CD4-positive, alpha-beta memory T cell (primary cell): ENCODE measurements around the gene CDKL5. TPM values are rescaled to one million over a fixed set of nuclear protein-coding genes. Genes with fewer than 3 reads are reported as not detected.

ENCODE experiments used
- CTCF ChIA-PET: fragments of 350-600 bp; sonication (Branson Sonifier 250); formaldehyde crosslinking; loops from one replicate; lab custom pipeline; 2021; ENCODE audit warnings: inconsistent platforms; ENCODE audit not compliant: partially characterized antibody; lab: Charles Lee
- POLR2A ChIA-PET: fragments of 350-600 bp; sonication (Branson Sonifier 250); formaldehyde crosslinking; loops from one replicate; lab custom pipeline; 2021; ENCODE audit not compliant: partially characterized antibody; lab: Charles Lee
- DNase-seq, 5 donors: peaks; one replicate each; pipeline versions ENCODE4 v3.0.0 to v3.0.0-alpha.2; 2020 to 2022; ENCODE audit warnings: mixed read lengths in 1 of 5
- H3K27ac ChIP-seq: one replicate; pipeline ENCODE4 v1.7.0; 2013; ENCODE audit warnings: low read depth, low read length
- H3K27me3 ChIP-seq: 2 replicates; pipeline ENCODE4 v1.7.0; 2013; ENCODE audit warnings: mild to moderate bottlenecking, low read length, moderate library complexity; ENCODE audit not compliant: insufficient read depth
- H3K36me3 ChIP-seq: 2 replicates; pipeline ENCODE4 v1.7.0; 2013; ENCODE audit warnings: mild to moderate bottlenecking, low read length, moderate library complexity; ENCODE audit not compliant: insufficient read depth
- H3K4me1 ChIP-seq: 2 replicates; pipeline ENCODE4 v1.7.0; 2013; ENCODE audit warnings: mild to moderate bottlenecking, low read length, moderate library complexity; ENCODE audit not compliant: insufficient read depth
- H3K4me3 ChIP-seq, 2 donors: one replicate each; pipeline ENCODE4 v1.7.0; 2013; ENCODE audit warnings: low read length in 2 of 2, mild to moderate bottlenecking in 1 of 2
- H3K9me3 ChIP-seq, 2 donors: one replicate each; pipeline ENCODE4 v1.7.0; 2013; ENCODE audit warnings: low read length in 2 of 2, control low read depth in 1 of 2; ENCODE audit not compliant: control insufficient read depth in 1 of 2
- H3K27ac Mint-ChIP-seq, 7 donors: one replicate each; pipeline ENCODE4 v1.8.0; 2020 to 2021; ENCODE audit warnings: mixed read lengths in 7 of 7, mild to moderate bottlenecking in 6 of 7, inconsistent platforms in 3 of 7, moderate library complexity in 3 of 7
- H3K27me3 Mint-ChIP-seq, 2 donors: one replicate each; pipeline ENCODE4 v1.8.0; 2020 to 2021; ENCODE audit warnings: mixed read lengths in 2 of 2
- H3K36me3 Mint-ChIP-seq, 2 donors: one replicate each; pipeline ENCODE4 v1.8.0; 2020 to 2021; ENCODE audit warnings: mixed read lengths in 2 of 2, inconsistent platforms in 1 of 2, mild to moderate bottlenecking in 1 of 2
- H3K4me1 Mint-ChIP-seq, 4 donors: one replicate each; pipeline ENCODE4 v1.8.0; 2020 to 2021; ENCODE audit warnings: mixed read lengths in 4 of 4, mild to moderate bottlenecking in 1 of 4
- H3K4me3 Mint-ChIP-seq, 8 donors: one replicate each; pipeline ENCODE4 v1.8.0; 2020 to 2021; ENCODE audit warnings: mixed read lengths in 8 of 8, mild to moderate bottlenecking in 7 of 8, moderate library complexity in 6 of 8, inconsistent platforms in 3 of 8
- H3K9me3 Mint-ChIP-seq, 8 donors: one replicate each; pipeline ENCODE4 v1.8.0; 2020 to 2021; ENCODE audit warnings: mixed read lengths in 8 of 8, mild to moderate bottlenecking in 5 of 8, inconsistent platforms in 3 of 8, moderate library complexity in 1 of 8
- intact Hi-C: fragments of 100-400 bp; cut with micrococcal nuclease; formaldehyde crosslinking; loops from one replicate; pipeline ENCODE4 v1.15.1; 2023
- polyA plus RNA-seq, 2 donors: library from polyadenylated mRNA; unstranded; fragments of 300-500 nt; fragmentation: Illumina TruSeq; gene quantifications; one replicate each; pipeline ENCODE4 v1.2.3, GENCODE V29; 2021
- total RNA-seq, 2 experiments: library from RNA; stranded (reverse); gene quantifications; one replicate each; pipeline ENCODE4 v1.2.3, GENCODE V29; 2021

Gene CDKL5
- total and polyA plus RNA-seq, 4 experiments from 2014 or later, result 1.0 to 5.7 (median 3.2) TPM

GRCh38 chrX:18616688-18617406 lies 191.4 kb downstream of the CDKL5 start:
- Histone ChIP-seq H3K27ac (no peak overlapping the region), H3K27me3 (no peaks in the 10 kb centered on the region), H3K36me3 (no peaks in the 10 kb centered on the region), H3K9me3 (no peaks in the 10 kb centered on the region), H3K4me3 (no peak overlapping the region), H3K4me1 (no peaks in the 10 kb centered on the region)
- Mint-ChIP-seq H3K9me3 (no peaks in the 10 kb centered on the region), H3K4me1 (no peaks in the 10 kb centered on the region), H3K27ac (no peak overlapping the region), H3K36me3 (peaks cover 8 to 11% of the 10 kb centered on the region in 2 donors), H3K4me3 (no peak overlapping the region), H3K27me3 (no peaks in the 10 kb centered on the region)
- DNase-seq, result no peak
- POLR2A ChIA-PET, result no interaction called here
- CTCF ChIA-PET, result interaction anchor here (0.9 kb wide), 1 partner anchor 270 kb away, joined by 3 read pairs; no protein-coding TSS in a partner anchor
- intact Hi-C loops, result no loop called here

GRCh38 chrX:18617407-18617750 lies 192.0 kb downstream of the CDKL5 start:
- Mint-ChIP-seq H3K4me1 (no peaks in the 10 kb centered on the region), H3K27ac (no peak overlapping the region), H3K4me3 (no peak overlapping the region), H3K9me3 (no peaks in the 10 kb centered on the region), H3K36me3 (peaks cover 8 to 11% of the 10 kb centered on the region in 2 donors), H3K27me3 (no peaks in the 10 kb centered on the region)
- Histone ChIP-seq H3K36me3 (no peaks in the 10 kb centered on the region), H3K27me3 (no peaks in the 10 kb centered on the region), H3K4me3 (no peak overlapping the region), H3K4me1 (no peaks in the 10 kb centered on the region), H3K27ac (no peak overlapping the region), H3K9me3 (no peaks in the 10 kb centered on the region)
- no peak for DNase-seq
- intact Hi-C loops, result no loop called here
- CTCF ChIA-PET, result no interaction called here
- POLR2A ChIA-PET, result no interaction called here

DNA sequence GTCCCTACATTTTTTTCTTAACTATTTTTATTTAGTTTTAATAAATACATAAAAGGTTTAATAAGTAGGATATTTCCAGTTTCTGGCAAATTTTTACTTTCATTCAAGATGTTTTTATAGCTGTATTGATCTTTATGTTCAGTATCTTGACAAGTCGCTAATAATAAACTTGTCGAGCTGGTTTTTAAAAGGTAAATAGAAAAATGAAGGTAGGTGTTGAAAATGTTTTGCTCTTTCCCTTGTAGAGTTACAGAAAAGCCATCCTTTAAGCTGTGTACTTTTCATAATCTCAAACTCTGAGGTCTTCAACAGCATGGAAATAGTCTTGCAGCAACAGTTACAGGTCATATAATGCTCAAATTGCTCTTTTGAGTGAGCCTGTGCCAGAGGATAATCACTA lies 193.9 kb downstream of the CDKL5 start:
- intact Hi-C loops, result no loop called here
- no peaks in the 10 kb centered on the region for H3K36me3 ChIP-seq
- Mint-ChIP-seq H3K9me3 (no peaks in the 10 kb centered on the region), H3K4me1 (no peaks in the 10 kb centered on the region), H3K27ac (no peak overlapping the region), H3K27me3 (no peaks in the 10 kb centered on the region), H3K36me3 (peaks cover 8 to 11% of the 10 kb centered on the region in 2 donors), H3K4me3 (no peak overlapping the region)
- no peaks in the 10 kb centered on the region for H3K27me3 ChIP-seq
- no peak overlapping the region for H3K4me3 ChIP-seq
- CTCF ChIA-PET, result no interaction called here
- H3K4me1 ChIP-seq, result no peaks in the 10 kb centered on the region
- no peak for DNase-seq
- no peak overlapping the region for H3K27ac ChIP-seq
- H3K9me3 ChIP-seq, result no peaks in the 10 kb centered on the region
- POLR2A ChIA-PET, result no interaction called here

- CTCF ChIA-PET, result no interaction called here
- H3K27ac Mint-ChIP-seq, result no peak overlapping the region
- Histone ChIP-seq H3K27ac (no peak overlapping the region), H3K4me1 (no peaks in the 10 kb centered on the region), H3K27me3 (no peaks in the 10 kb centered on the region), H3K9me3 (no peaks in the 10 kb centered on the region), H3K4me3 (no peak overlapping the region), H3K36me3 (no peaks in the 10 kb centered on the region)
- H3K9me3 Mint-ChIP-seq, result no peaks in the 10 kb centered on the region
- no peak overlapping the region for H3K4me3 Mint-ChIP-seq
- H3K36me3 Mint-ChIP-seq, result peaks cover 13% of the 10 kb centered on the region in 2 donors
- POLR2A ChIA-PET, result no interaction called here
- no peaks in the 10 kb centered on the region for H3K4me1 Mint-ChIP-seq
- intact Hi-C loops, result no loop called here
- DNase-seq, result no peak
- no peaks in the 10 kb centered on the region for H3K27me3 Mint-ChIP-seq
Measured at GRCh38 chrX:18620349-18620748, 194.9 kb downstream of the CDKL5 start.

- intact Hi-C loops, result no loop called here
- Mint-ChIP-seq H3K9me3 (peaks cover 0 to 2% (median 0%) of the 10 kb centered on the region in 8 donors), H3K4me3 (no peak overlapping the region), H3K36me3 (peaks cover 19 to 20% of the 10 kb centered on the region in 2 donors), H3K4me1 (no peaks in the 10 kb centered on the region), H3K27me3 (no peaks in the 10 kb centered on the region), H3K27ac (no peak overlapping the region)
- Histone ChIP-seq H3K4me1 (no peaks in the 10 kb centered on the region), H3K4me3 (no peak overlapping the region), H3K36me3 (no peaks in the 10 kb centered on the region), H3K27ac (no peak overlapping the region), H3K9me3 (no peaks in the 10 kb centered on the region), H3K27me3 (no peaks in the 10 kb centered on the region)
- DNase-seq, result no peak
- POLR2A ChIA-PET, result no interaction called here
- CTCF ChIA-PET, result no interaction called here
Measured at GRCh38 chrX:18624599-18624998, 199.2 kb downstream of the CDKL5 start.

DNA sequence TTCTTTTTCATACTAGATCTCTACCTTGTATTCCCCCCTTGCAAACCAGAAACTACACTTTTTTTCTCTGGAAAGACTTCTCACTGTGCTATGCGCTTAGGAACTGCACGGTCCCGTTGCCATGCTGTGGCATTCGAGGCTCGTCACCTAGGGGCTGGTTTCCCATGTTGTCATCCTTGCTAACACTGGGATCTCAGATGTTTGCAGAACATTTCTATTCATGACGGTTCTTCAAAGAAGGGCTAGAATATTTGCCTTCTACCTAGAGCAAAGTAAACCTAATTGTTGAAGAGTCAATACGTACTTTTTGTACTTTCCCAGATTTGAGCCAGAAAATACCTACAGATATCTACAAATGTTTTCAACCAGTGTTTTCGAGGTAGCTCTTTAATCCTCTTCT lies 205.5 kb downstream of the CDKL5 start:
- no peaks in the 10 kb centered on the region for H3K27me3 ChIP-seq
- ChIA-PET CTCF (no interaction called here), POLR2A (no interaction called here)

DNA sequence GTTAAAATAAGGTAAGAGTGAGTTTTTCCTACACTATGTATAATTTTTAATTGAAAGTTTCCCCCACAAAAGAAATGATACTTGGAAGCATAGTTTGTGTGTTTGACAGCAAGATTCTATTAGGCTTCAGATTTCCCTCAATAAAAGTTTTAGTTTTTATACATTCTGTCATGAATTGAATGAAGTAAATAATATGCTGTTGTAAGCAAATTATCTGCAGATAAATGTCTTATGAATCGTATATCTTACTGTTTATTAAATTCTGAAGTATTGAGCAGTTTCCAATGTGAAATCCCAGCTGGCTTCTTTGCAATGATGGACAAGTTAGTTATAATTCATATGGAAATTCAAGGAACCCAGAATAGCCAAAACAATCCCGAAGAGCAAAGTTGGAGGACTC lies 213.0 kb downstream of the CDKL5 start:
- Mint-ChIP-seq H3K4me3 (no peak overlapping the region), H3K9me3 (peaks cover 0 to 4% (median 0%) of the 10 kb centered on the region in 8 donors), H3K27me3 (no peaks in the 10 kb centered on the region), H3K27ac (no peak overlapping the region), H3K36me3 (peaks cover 0 to 2% of the 10 kb centered on the region in 2 donors), H3K4me1 (no peaks in the 10 kb centered on the region)
- no peaks in the 10 kb centered on the region for H3K4me1 ChIP-seq
- ChIA-PET POLR2A (no interaction called here), CTCF (no interaction called here)
- H3K4me3 ChIP-seq, result no peak overlapping the region
- DNase-seq, result no peak
- intact Hi-C loops, result no loop called here
- H3K9me3 ChIP-seq, result no peaks in the 10 kb centered on the region
- no peak overlapping the region for H3K27ac ChIP-seq
- H3K27me3 ChIP-seq, result no peaks in the 10 kb centered on the region
- no peaks in the 10 kb centered on the region for H3K36me3 ChIP-seq

More for the DNA sequence above, 205.5 kb downstream of the CDKL5 start:
- Mint-ChIP-seq H3K36me3 (peaks cover 9 to 14% of the 10 kb centered on the region in 2 donors), H3K4me3 (no peak overlapping the region), H3K27me3 (no peaks in the 10 kb centered on the region), H3K9me3 (peaks cover 0 to 4% (median 0%) of the 10 kb centered on the region in 8 donors), H3K4me1 (no peaks in the 10 kb centered on the region), H3K27ac (no peak overlapping the region)
- H3K36me3 ChIP-seq, result no peaks in the 10 kb centered on the region
- H3K4me3 ChIP-seq, result no peak overlapping the region
- H3K4me1 ChIP-seq, result no peaks in the 10 kb centered on the region
- no peak for DNase-seq
- H3K9me3 ChIP-seq, result no peaks in the 10 kb centered on the region
- no peak overlapping the region for H3K27ac ChIP-seq
- intact Hi-C loops, result no loop called here
